ENCODE results near the gene LAD1. TPM values are rescaled to one million over a fixed set of nuclear protein-coding genes. Genes with fewer than 3 reads are reported as not detected.

Gene LAD1
- total RNA-seq: under 1 TPM in 1 of 2 donors, not detected in 1; 0.34 TPM

GRCh38 chr1:201399018-201399351 lies at the start of gene LAD1:
Gene LAD1 (minus strand): TSS chr1:201399324. CDS start chr1:201399306, 18 bp downstream.

GRCh38 chr1:201377611-201378092 lies 21.5 kb downstream of the LAD1 start, which contains the start of gene TNNT2:
Gene TNNT2 (minus strand): TSS chr1:201377680. CDS start chr1:201373254, 4,426 bp downstream.

Other genes with a start within 250 kb of the LAD1 start
- 10 to 100 TPM; 43.7 to 49.0 TPM for gene TMEM9, start 244.8 kb downstream of the LAD1 start, total RNA-seq
- not detected for gene IGFN1, start 208.5 kb downstream of the LAD1 start, total RNA-seq
- gene PKP1, start 115.8 kb downstream of the LAD1 start, total RNA-seq: 1 to 10 TPM in 1 of 2 donors, under 1 TPM in 1; 1.00 to 1.0 TPM
- under 1 TPM in 1 of 2 donors, not detected in 1; under 0.01 TPM for gene TNNT2, start 21.6 kb downstream of the LAD1 start, total RNA-seq
- gene TNNI1, start 22.4 kb upstream of the LAD1 start, total RNA-seq: not detected
- 10 to 100 TPM; 23.7 to 40.6 TPM for gene PHLDA3, start 69.9 kb upstream of the LAD1 start, total RNA-seq
- 100 to 1,000 TPM; 316 to 386 TPM for gene CSRP1, start 107.8 kb upstream of the LAD1 start, total RNA-seq
- 10 to 100 TPM; 16.3 to 18.6 TPM for gene NAV1, start 139.8 kb upstream of the LAD1 start, total RNA-seq